Measurements from ENCODE around the gene NRM. TPM values are rescaled to one million over a fixed set of nuclear protein-coding genes. Genes with fewer than 3 reads are reported as not detected.
A peak's percentile ranks its signal among the peaks of the same experiment; 100 is the strongest.
"Not testable (repeated sequence)": the region's sequence is repeated elsewhere in the genome, so short reads cannot be mapped to it uniquely, and the experiment has no call there.

Gene NRM
- total RNA-seq, 1 donor = 3.5 TPM

DNA sequence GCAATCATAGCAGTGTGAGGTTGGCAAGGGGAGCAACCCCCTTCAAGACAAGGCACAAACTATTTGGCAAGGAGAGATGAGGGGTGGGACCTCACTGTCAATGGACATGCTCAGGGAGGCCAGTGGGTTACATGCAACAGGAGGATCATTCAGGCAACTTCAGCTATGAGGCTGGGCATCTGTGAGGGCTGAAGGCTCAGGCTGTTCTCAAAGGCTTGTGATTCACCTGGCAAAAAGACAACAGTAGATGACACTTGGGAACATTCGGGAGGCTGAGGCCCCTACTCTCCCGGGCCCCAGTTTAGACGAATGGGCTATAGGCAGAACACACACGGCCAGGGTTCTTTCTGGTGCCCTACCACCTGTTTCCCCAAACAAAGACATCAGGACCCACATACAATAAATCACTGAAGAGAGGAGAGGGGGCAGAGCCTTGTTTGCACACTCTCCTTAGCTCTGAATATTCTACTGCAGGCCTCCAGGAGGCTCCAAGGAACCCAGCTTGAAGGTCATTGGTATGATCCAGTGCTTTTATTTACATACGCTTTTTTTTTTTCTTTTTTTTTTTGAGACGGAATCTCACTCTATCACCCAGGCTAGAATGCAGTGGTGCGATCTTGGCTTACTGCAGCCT, 37.3 kb upstream of the NRM start:
- TF ChIP-seq, protein P1, sequence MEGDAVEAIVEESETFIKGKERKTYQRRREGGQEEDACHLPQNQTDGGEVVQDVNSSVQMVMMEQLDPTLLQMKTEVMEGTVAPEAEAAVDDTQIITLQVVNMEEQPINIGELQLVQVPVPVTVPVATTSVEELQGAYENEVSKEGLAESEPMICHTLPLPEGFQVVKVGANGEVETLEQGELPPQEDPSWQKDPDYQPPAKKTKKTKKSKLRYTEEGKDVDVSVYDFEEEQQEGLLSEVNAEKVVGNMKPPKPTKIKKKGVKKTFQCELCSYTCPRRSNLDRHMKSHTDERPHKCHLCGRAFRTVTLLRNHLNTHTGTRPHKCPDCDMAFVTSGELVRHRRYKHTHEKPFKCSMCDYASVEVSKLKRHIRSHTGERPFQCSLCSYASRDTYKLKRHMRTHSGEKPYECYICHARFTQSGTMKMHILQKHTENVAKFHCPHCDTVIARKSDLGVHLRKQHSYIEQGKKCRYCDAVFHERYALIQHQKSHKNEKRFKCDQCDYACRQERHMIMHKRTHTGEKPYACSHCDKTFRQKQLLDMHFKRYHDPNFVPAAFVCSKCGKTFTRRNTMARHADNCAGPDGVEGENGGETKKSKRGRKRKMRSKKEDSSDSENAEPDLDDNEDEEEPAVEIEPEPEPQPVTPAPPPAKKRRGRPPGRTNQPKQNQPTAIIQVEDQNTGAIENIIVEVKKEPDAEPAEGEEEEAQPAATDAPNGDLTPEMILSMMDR (IDR thresholded peaks at IDR 0.05; ENCODE audit: insufficient read depth, low read depth, low read length) = peak; percentile 39
- H3K4me3 ChIP-seq (ENCODE audit: low read depth, low read length) = no peak overlapping the region
- peak; percentile 58 for DNase-seq (ENCODE audit: low read depth)

DNA sequence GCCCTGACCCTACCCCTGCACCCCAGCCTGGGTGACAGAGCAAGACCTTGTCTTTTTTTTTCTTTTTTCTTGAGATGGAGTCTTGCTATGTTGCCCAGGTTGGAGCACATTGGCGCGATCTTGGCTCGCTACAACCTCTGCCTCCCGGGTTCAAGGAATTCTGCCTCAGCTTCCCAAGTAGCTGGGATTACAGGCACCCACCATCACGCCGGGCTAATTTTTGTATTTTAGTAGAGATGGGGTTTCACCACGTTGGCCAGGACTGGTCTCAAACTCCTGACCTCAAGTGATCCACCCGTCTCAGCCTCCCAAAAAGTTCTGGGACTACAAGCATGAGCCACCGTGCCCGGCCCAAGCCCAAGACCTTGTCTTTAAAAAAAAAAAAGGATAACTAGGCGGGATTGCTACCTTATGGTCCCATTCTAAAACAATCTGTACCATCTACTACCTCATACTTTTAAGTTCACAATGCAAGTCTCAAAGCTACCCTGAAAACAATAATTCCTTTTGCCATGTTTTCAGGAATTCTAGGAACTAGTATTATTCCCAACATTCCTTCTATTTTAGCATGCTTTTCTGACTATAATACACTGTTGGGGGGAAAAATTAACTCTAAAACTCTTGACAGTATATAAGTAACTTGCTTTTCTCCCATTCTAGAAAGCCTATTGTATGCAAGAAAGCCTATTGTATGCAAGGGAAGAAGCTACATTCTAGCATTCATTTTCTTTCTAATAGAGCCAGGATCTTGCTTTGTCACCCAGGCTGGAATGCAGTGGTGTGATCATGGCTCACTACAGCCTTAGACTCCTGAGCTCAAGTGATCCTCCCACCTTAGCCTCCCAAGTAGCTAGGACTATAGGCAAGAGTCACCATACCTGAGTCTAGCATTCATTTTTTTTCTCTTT, 36.0 kb upstream of the NRM start:
- DNase-seq (ENCODE audit: low read depth) = no peak
- no peak overlapping the region for H3K4me3 ChIP-seq (ENCODE audit: low read depth, low read length)
- TF ChIP-seq, protein P1 (IDR thresholded peaks at IDR 0.05; ENCODE audit: insufficient read depth, low read depth, low read length) = no peak

DNA sequence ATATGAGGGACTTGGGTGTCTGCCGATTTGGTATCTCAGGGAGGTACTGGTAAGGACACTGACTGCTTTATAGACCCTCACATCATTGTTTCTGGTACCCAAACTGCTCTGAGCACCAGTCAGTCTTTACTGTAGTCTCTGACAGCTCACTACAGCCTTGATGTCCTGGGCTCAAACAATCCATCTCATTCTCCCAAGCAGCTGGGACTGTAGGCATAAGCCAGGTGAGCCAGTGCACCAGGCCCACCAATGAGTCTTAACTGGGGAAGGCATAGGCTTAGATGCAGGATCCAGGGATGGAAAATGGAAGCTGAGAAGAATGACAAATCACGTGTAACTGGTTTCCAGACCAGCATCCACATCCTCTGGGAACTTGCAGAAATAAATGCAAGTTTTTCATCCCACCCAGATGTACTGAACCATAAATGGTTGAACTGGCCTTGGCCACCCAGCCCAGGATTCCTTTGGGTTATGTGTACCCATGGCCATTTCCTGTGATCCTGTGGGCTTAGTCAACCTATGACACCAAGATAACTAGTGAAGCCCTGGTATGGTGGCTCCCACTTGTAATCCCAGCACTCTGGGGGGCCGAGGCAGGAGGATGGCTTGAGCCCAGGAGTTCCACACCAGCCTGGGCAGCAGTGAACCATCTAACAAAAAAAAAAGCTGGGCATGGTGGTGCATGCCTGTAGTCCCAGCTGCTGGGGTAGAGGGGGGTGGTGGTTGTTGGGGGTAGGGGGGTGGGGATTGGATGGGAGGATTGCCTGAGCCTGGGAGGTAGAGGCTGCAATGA, 35.1 kb upstream of the NRM start:
- no peak overlapping the region for H3K4me3 ChIP-seq (ENCODE audit: low read depth, low read length)
- TF ChIP-seq, protein P1 (IDR thresholded peaks at IDR 0.05; ENCODE audit: insufficient read depth, low read depth, low read length) = no peak
- DNase-seq (ENCODE audit: low read depth) = peak; percentile 33

DNA sequence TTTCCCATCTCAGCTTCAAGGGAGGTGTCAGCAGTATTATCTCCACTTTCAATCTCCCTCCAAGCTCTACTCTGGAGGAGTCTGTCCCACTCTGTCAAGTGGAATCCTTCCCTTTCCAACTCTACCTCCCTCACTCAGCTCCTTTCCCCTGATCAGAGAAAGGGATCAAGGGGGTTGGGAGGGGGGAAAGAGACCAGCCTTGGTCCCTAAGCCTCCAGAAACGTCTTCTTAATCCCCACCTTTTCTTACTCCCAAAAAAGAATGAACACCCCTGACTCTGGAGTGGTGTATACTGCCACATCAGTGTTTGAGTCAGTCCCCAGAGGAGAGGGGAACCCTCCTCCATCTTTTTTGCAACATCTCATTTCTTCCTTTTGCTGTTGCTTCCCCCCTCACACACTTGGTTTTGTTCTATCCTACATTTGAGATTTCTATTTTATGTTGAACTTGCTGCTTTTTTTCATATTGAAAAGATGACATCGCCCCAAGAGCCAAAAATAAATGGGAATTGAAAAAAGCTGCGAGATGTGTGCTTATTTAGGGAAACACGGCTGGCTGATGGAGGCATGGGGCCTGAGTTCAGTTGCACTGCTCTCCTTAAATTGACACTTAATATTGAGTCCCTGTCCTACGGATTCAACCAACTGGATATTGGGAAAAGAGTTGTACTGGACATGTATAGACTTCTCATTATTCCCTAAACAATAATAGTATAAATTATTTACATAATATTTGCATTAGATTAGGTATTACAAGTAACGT, 34.3 kb upstream of the NRM start:
- no peak for DNase-seq (ENCODE audit: low read depth)
- TF ChIP-seq, protein P1 (IDR thresholded peaks at IDR 0.05; ENCODE audit: insufficient read depth, low read depth, low read length) = no peak

DNA sequence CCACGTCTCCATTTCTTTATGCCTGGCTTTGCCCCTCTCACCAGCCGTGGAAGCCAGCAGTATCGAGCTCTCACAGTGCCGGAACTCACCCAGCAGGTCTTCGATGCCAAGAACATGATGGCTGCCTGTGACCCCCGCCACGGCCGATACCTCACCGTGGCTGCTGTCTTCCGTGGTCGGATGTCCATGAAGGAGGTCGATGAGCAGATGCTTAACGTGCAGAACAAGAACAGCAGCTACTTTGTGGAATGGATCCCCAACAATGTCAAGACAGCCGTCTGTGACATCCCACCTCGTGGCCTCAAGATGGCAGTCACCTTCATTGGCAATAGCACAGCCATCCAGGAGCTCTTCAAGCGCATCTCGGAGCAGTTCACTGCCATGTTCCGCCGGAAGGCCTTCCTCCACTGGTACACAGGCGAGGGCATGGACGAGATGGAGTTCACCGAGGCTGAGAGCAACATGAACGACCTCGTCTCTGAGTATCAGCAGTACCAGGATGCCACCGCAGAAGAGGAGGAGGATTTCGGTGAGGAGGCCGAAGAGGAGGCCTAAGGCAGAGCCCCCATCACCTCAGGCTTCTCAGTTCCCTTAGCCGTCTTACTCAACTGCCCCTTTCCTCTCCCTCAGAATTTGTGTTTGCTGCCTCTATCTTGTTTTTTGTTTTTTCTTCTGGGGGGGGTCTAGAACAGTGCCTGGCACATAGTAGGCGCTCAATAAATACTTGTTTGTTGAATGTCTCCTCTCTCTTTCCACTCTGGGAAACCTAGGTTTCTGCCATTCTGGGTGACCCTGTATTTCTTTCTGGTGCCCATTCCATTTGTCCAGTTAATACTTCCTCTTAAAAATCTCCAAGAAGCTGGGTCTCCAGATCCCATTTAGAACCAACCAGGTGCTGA, 33.3 kb upstream of the NRM start:
- not testable (repeated sequence) for DNase-seq (ENCODE audit: low read depth); H3K4me3 ChIP-seq (ENCODE audit: low read depth, low read length)

More for the DNA sequence above, 34.3 kb upstream of the NRM start:
- no peak overlapping the region for H3K4me3 ChIP-seq (ENCODE audit: low read depth, low read length)

DNA sequence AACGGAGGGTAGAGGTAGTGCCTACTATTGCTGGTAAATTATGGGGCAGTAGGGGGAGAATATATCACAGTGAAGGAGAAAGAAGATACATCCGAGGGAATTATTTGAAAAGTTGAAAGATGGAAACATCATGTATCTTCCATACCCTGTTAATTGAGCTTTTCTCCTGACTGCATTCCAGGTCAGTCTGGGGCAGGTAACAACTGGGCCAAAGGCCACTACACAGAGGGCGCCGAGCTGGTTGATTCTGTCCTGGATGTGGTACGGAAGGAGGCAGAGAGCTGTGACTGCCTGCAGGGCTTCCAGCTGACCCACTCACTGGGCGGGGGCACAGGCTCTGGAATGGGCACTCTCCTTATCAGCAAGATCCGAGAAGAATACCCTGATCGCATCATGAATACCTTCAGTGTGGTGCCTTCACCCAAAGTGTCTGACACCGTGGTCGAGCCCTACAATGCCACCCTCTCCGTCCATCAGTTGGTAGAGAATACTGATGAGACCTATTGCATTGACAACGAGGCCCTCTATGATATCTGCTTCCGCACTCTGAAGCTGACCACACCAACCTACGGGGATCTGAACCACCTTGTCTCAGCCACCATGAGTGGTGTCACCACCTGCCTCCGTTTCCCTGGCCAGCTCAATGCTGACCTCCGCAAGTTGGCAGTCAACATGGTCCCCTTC, 32.5 kb upstream of the NRM start:
- not testable (repeated sequence) for DNase-seq (ENCODE audit: low read depth)
- H3K4me3 ChIP-seq (ENCODE audit: low read depth, low read length) = peak overlapping the region; percentile 25
